CD14-positive monocyte (primary cell): ENCODE data around the gene PAM16. TPM values are rescaled to one million over a fixed set of nuclear protein-coding genes. Genes with fewer than 3 reads are reported as not detected.

ENCODE experiments used
- DNase-seq, 3 donors: peaks; one replicate each; pipeline ENCODE4 v3.0.0-alpha.2; 2011 to 2022
- H2AFZ ChIP-seq: 2 replicates; pipeline ENCODE4 v1.6.0; 2012; ENCODE audit warnings: mild to moderate bottlenecking, low read depth, low read length, inconsistent platforms; ENCODE audit not compliant: insufficient read depth, poor library complexity, severe bottlenecking
- H3K27ac ChIP-seq, 2 donors: 1 replicate in 1 of 2; 2 replicates in 1 of 2; pipeline ENCODE4 v1.5.1; 2012 to 2013; ENCODE audit warnings: low read length in 2 of 2, control low read depth in 1 of 2, inconsistent platforms in 1 of 2, low read depth in 1 of 2, mild to moderate bottlenecking in 1 of 2
- H3K27me3 ChIP-seq, 2 donors: one replicate each; pipeline versions ENCODE4 v1.6.0 to v1.6.1; 2011 to 2013; ENCODE audit warnings: low read length in 2 of 2; ENCODE audit not compliant: control insufficient read depth in 2 of 2, insufficient read depth in 2 of 2
- H3K36me3 ChIP-seq, 2 donors: replicated peaks in 1 of 2; 1 replicate in 1 of 2; 2 replicates in 1 of 2; pipeline versions ENCODE4 v1.5.1 to v1.6.1; 2012 to 2013; ENCODE audit warnings: low read length in 2 of 2, control low read depth in 1 of 2, inconsistent platforms in 1 of 2, mild to moderate bottlenecking in 1 of 2; ENCODE audit not compliant: insufficient read depth in 2 of 2, control insufficient read depth in 1 of 2
- H3K4me1 ChIP-seq, 2 donors: 1 replicate in 1 of 2; 2 replicates in 1 of 2; pipeline versions ENCODE4 v1.5.1 to v1.6.1; 2012 to 2013; ENCODE audit warnings: low read length in 2 of 2, control low read depth in 1 of 2, inconsistent platforms in 1 of 2, mild to moderate bottlenecking in 1 of 2, moderate library complexity in 1 of 2; ENCODE audit not compliant: insufficient read depth in 2 of 2, control insufficient read depth in 1 of 2
- H3K4me2 ChIP-seq: replicated peaks from 2 replicates; pipeline ENCODE3; 2012; ENCODE audit warnings: low read length, moderate library complexity, mild to moderate bottlenecking; ENCODE audit not compliant: poor library complexity, severe bottlenecking; ENCODE audit errors: extremely low read depth
- H3K4me3 ChIP-seq, 3 experiments: fragments of 200-600 bp in 1 of 3; sonication (generic) in 1 of 3; replicated peaks in 1 of 3; 1 replicate in 2 of 3; 2 replicates in 1 of 3; pipeline ENCODE4 v1.5.1; 2011 to 2013; ENCODE audit warnings: low read length in 3 of 3, mild to moderate bottlenecking in 3 of 3, control low read depth in 2 of 3, low read depth in 2 of 3, inconsistent platforms in 1 of 3, moderate library complexity in 1 of 3
- H3K79me2 ChIP-seq: 2 replicates; pipeline ENCODE4 v1.6.0; 2012; ENCODE audit warnings: mild to moderate bottlenecking, control low read depth, inconsistent platforms, low read length, moderate library complexity; ENCODE audit not compliant: insufficient read depth
- H3K9ac ChIP-seq: 2 replicates; pipeline ENCODE4 v1.6.0; 2017; ENCODE audit warnings: low read length, mild to moderate bottlenecking; ENCODE audit not compliant: insufficient read depth, poor library complexity, severe bottlenecking
- H3K9me3 ChIP-seq, 2 donors: replicated peaks in 1 of 2; 1 replicate in 1 of 2; 2 replicates in 1 of 2; pipeline versions ENCODE4 v1.5.1 to v1.6.1; 2012 to 2013; ENCODE audit warnings: low read length in 2 of 2, control low read depth in 1 of 2; ENCODE audit not compliant: control insufficient read depth in 1 of 2, insufficient read depth in 1 of 2
- H4K20me1 ChIP-seq: 2 replicates; pipeline ENCODE4 v1.6.0; 2012; ENCODE audit warnings: mild to moderate bottlenecking, low read length, control low read depth, moderate library complexity; ENCODE audit not compliant: insufficient read depth
- H3K27ac Mint-ChIP-seq, 7 donors: one replicate each; pipeline ENCODE4 v1.8.0; 2020; ENCODE audit warnings: mild to moderate bottlenecking in 7 of 7, mixed read lengths in 7 of 7, moderate library complexity in 6 of 7, inconsistent platforms in 2 of 7
- H3K27me3 Mint-ChIP-seq, 3 donors: one replicate each; pipeline ENCODE4 v1.8.0; 2021 to 2022; ENCODE audit warnings: low read depth in 3 of 3, mild to moderate bottlenecking in 3 of 3, mixed read lengths in 3 of 3, moderate library complexity in 3 of 3, inconsistent platforms in 1 of 3
- H3K36me3 Mint-ChIP-seq, 2 donors: one replicate each; pipeline ENCODE4 v1.8.0; 2020; ENCODE audit warnings: mixed read lengths in 2 of 2, inconsistent platforms in 1 of 2, mild to moderate bottlenecking in 1 of 2
- H3K4me1 Mint-ChIP-seq: one replicate; pipeline ENCODE4 v1.8.0; 2020; ENCODE audit warnings: mild to moderate bottlenecking, mixed read lengths
- H3K4me3 Mint-ChIP-seq, 2 donors: one replicate each; pipeline ENCODE4 v1.8.0; 2020; ENCODE audit warnings: mild to moderate bottlenecking in 2 of 2, mixed read lengths in 2 of 2, moderate library complexity in 1 of 2
- H3K9me3 Mint-ChIP-seq, 7 donors: one replicate each; pipeline ENCODE4 v1.8.0; 2020 to 2022; ENCODE audit warnings: mixed read lengths in 7 of 7, mild to moderate bottlenecking in 6 of 7, moderate library complexity in 6 of 7, inconsistent platforms in 2 of 7
- WGBS: methylation state at CpG from one replicate; pipeline ENCODE4 v1.1.5; 2013; ENCODE audit warnings: missing lambda C conversion rate; ENCODE audit not compliant: insufficient coverage; 5-methylcytosine and 5-hydroxymethylcytosine counted together
- intact Hi-C, 2 donors: fragments of 100-400 bp; cut with micrococcal nuclease; formaldehyde crosslinking; loops; one replicate each; pipeline versions ENCODE4 v1.15.0 to v1.15.1; 2023
- polyA plus RNA-seq, 3 donors: library from polyadenylated mRNA; depleted of rRNA in 1 of 3; unstranded in 2 of 3; stranded (reverse) in 1 of 3; fragments of 300-500 nt in 2 of 3; fragments of >200 nt in 1 of 3; fragmentation: Illumina TruSeq in 2 of 3; gene quantifications; 1 replicate in 2 of 3; 2 replicates in 1 of 3; pipeline ENCODE4 v1.2.3, GENCODE V29; 2012 to 2021
- TF ChIP-seq, protein P1 (sequence below): fragments of 200-600 bp; IDR thresholded peaks from one replicate; pipeline ENCODE4 v1.8.0; 2022; ENCODE audit warnings: antibody characterized with exemption, mild to moderate bottlenecking

The PAM16 gene
- polyA plus RNA-seq, 3 donors, result 34.3 to 37.6 (median 34.7) TPM

DNA sequence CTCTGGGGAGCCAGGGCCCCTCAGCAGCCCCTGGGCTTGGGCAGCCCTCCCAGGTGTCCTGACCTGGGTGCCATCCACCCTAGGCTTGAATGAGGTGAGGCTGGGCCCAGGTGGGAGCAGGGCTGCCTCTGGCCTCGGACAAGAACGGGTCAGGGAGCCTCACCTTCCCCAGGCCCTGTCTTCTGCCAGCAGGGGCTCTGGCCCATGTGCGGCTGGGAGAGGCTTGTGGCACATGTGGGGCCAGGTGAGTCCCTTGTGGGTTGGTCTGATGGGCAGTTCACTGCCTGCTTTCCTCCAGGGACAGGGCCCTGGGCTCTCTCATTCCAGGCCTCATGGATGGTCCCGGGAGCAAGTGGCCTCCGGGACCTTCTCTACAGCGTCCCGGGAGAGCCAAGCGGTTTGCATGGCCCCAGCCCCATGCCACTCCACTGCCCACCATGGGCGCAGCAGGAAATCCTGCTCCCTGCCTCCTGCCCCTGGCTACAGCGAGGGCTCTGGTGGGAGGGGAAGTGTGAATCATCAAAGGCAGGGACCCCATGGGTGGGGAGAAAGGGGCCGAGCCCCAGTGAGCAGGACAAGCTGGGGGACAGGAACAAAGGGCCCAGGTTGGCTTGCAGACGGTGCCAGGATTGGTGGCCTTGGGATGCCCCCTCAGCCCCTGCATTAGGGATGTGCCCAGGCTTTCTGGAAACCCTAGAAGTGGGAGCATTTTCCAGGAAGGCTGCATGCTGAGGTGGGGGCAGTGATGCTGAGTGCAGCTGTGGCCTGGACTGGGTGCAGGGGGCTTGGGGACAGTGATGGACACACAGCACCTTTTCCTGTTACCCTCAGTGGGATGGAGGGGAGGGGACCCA is 32.7 kb upstream of the PAM16 start:
- Histone ChIP-seq H3K9ac (no peak overlapping the region), H3K4me1 (no peaks in the 10 kb centered on the region), H3K79me2 (peaks cover 4% of the 10 kb centered on the region), H3K9me3 (no peaks in the 10 kb centered on the region), H3K27ac (no peak overlapping the region), H3K4me2 (no peak overlapping the region), H4K20me1 (peaks cover 98% of the 10 kb centered on the region), H2AFZ (no peak overlapping the region), H3K27me3 (no peaks in the 10 kb centered on the region), H3K4me3 (no peak overlapping the region), H3K36me3 (peaks cover 90 to 94% of the 10 kb centered on the region in 2 donors)
- no peak for DNase-seq
- TF ChIP-seq, protein P1, sequence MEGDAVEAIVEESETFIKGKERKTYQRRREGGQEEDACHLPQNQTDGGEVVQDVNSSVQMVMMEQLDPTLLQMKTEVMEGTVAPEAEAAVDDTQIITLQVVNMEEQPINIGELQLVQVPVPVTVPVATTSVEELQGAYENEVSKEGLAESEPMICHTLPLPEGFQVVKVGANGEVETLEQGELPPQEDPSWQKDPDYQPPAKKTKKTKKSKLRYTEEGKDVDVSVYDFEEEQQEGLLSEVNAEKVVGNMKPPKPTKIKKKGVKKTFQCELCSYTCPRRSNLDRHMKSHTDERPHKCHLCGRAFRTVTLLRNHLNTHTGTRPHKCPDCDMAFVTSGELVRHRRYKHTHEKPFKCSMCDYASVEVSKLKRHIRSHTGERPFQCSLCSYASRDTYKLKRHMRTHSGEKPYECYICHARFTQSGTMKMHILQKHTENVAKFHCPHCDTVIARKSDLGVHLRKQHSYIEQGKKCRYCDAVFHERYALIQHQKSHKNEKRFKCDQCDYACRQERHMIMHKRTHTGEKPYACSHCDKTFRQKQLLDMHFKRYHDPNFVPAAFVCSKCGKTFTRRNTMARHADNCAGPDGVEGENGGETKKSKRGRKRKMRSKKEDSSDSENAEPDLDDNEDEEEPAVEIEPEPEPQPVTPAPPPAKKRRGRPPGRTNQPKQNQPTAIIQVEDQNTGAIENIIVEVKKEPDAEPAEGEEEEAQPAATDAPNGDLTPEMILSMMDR, result no peak
- Mint-ChIP-seq H3K4me1 (no peaks in the 10 kb centered on the region), H3K4me3 (no peak overlapping the region), H3K27ac (no peak overlapping the region), H3K27me3 (no peaks in the 10 kb centered on the region), H3K36me3 (peaks cover 39 to 85% of the 10 kb centered on the region in 2 donors), H3K9me3 (no peaks in the 10 kb centered on the region)
- 93% methylated on average over 4 of the region's 12 CpGs for WGBS
- intact Hi-C loops, result no loop called here

DNA sequence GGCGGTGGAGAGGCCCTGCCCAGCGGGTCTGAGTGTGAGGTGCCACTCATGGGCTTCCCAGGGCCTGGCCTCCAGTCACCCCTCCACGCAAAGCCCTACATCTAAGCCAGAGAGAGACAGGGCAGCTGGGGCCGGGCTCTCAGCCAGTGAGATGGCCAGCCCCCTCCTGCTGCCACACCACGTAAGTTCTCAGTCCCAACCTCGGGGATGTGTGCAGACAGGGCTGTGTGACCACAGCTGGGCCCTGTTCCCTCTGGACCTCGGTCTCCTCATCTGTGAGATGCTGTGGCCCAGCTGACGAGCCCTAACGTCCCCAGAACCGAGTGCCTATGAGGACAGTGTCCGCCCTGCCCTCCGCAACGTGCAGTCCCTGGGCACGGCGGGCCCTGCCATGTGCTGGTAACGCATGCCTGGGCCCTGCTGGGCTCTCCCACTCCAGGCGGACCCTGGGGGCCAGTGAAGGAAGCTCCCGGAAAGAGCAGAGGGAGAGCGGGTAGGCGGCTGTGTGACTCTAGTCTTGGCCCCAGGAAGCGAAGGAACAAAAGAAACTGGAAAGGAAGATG is 31.8 kb upstream of the PAM16 start:
- TF ChIP-seq, protein P1, result no peak
- no peaks in the 10 kb centered on the region for H3K4me1 ChIP-seq
- H3K36me3 Mint-ChIP-seq, result peaks cover 40 to 84% of the 10 kb centered on the region in 2 donors
- H4K20me1 ChIP-seq, result peaks cover 98% of the 10 kb centered on the region
- H3K4me1 Mint-ChIP-seq, result peaks cover 2% of the 10 kb centered on the region
- H3K9me3 ChIP-seq, result no peaks in the 10 kb centered on the region
- H3K27me3 ChIP-seq, result no peaks in the 10 kb centered on the region
- H3K27ac Mint-ChIP-seq, result peak overlapping the region in 1 of 7 donors; percentile 60
- intact Hi-C loops, result no loop called here
- H3K27ac ChIP-seq, result no peak overlapping the region
- no peak for DNase-seq
- no peak overlapping the region for H3K9ac ChIP-seq
- WGBS, result 95% methylated on average over 16 of the region's 21 CpGs
- H3K4me3 Mint-ChIP-seq, result no peak overlapping the region
- H3K27me3 Mint-ChIP-seq, result no peaks in the 10 kb centered on the region
- peaks cover 90 to 94% of the 10 kb centered on the region in 2 donors for H3K36me3 ChIP-seq
- H3K4me3 ChIP-seq, result no peak overlapping the region
- no peaks in the 10 kb centered on the region for H3K9me3 Mint-ChIP-seq
- no peak overlapping the region for H2AFZ ChIP-seq
- H3K79me2 ChIP-seq, result peaks cover 4% of the 10 kb centered on the region
- no peak overlapping the region for H3K4me2 ChIP-seq
